HG03175 (cell line): ENCODE measurements around the gene CT55.
A peak's percentile ranks its signal among the peaks of the same experiment; 100 is the strongest.
"Not testable (repeated sequence)": the region's sequence is repeated elsewhere in the genome, so short reads cannot be mapped to it uniquely, and the experiment has no call there.

Source experiments
- ATAC-seq: cut with Tn5 transposase; IDR thresholded peaks from one replicate; pipeline ENCODE4 v1.9.1; 2021; ENCODE audit warnings: mild to moderate bottlenecking, moderate library complexity; ENCODE audit not compliant: unreplicated experiment

Gene CT55

GRCh38 chrX:135170877-135171519 lies at the start of gene CT55:
Gene CT55, minus strand, starts transcription at chrX:135171398. Its CDS starts 227 bp downstream, at chrX:135171171.
- no peak for ATAC-seq

DNA sequence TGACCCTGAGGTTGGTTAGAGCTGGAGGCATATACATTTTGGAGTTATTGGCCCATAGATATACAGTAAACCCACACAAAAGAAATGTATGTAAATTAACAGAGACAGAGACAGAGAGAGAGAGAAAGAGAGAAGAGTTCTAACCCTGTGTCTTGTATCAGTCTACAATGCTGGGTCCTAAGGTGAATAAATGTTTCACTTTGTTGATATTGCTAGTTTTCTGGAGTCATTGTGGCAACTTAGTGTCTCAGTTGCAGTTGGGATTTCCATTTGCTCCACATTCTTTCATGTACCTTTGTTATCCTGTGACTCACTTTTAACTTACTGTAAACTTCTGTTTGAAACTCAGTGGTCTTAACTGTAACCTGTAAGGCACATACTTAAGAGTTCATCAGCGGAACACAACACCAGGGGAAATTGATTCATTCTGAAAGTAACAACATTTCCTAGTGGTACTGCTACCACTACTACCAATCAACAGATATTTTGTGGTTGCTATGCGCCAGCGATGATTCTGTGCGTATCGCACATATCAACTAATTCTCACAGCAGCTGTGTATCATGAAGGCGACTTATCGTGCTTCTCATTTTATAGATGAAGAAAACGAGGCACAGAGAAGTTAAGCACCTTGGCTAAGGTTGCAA lies 42.1 kb upstream of the CT55 start:
- ATAC-seq: peak; percentile 82

- ATAC-seq: not testable (repeated sequence)
Observed at GRCh38 chrX:135206427-135206826, 35.2 kb upstream of the CT55 start.

DNA sequence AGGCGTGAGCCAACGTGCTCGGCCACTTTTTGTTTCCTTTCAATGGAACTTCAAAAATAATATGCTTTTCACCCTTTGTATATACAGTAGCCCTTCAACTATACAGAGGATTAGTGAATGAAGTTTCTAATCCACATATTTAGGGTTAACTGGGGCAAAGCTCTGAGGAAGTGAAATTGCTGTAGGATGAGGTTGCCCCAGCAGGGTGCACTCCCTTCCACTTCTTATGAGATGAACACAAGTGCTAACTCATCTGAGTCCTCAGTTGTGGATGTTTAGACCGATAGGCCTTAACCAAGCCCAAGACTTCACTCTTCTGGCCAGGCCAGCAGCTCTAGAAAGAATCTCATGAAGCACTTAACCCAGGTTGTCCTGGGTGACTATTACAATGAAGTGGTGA lies 29.1 kb upstream of the CT55 start:
- no peak for ATAC-seq

- no peak for ATAC-seq
Observed at GRCh38 chrX:135194684-135195083, 23.5 kb upstream of the CT55 start.

DNA sequence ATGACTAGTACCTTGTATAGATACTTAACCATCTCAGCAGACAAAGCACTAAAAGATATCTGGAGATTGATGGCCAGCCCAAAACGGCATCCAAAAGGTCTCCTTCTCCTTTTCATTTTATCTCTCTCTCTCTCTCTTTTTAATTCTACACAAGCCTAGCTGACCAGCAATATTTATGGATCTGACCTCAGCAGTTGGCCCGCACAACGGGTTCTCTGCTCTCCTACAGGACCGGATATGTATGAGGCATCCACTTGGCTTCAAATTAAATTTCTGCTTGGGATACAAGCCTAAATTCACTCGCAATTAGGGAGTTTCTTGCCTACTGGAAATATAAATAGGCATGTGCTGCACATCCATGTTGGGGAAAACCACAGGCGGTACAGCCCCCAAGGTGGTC lies 22.5 kb upstream of the CT55 start:
- ATAC-seq: no peak

DNA sequence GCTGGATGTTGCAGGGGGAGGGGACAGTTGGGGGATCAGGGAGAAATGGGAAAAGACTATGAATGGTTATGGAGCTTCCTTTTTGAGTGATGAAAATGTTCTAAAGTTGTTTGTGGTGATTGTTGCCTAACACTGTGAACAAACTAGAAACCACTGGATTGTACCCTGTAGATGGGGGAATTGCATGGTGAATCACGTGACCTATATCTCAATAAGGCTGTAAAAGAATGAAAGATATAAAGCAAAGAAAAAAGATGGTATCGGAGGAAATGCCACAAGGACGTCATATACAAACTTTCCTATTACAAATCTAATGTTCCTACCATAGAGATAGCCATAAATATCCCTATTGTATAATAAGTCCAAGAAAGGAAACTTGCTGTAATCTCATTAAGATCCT lies 20.6 kb upstream of the CT55 start:
- ATAC-seq: no peak

DNA sequence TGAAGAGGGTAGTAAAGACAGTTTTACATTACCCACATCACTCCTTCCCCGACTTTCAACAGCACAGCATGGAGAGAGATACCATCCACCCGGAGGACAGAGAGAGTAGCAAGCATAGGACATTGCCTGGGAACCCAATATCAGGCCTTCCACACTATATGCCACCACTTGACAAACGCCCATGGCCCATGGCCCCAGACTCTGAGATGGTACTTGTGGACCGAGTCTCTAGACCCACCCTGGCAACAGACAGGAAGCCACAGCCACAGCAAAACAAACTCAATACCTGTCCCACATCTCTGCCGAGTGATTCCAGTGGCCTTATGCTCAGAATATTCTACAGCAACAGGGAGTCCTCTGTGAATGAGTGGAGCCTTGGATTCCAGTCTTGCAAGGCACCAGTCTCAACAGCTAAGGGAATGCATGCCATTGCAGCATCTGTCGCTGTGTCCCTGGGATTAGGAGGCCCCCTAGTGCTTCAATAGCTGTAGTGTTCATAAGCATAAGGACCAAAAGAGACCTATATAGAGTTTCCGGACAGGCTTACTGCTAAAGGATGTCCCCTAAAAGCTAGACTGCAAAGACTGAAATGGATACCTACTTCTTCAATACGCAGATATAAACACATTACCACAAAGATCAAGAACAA lies 14.7 kb upstream of the CT55 start:
- ATAC-seq: peak; percentile 76

GRCh38 chrX:135178636-135179035 lies 7.4 kb upstream of the CT55 start:
- ATAC-seq: no peak

DNA sequence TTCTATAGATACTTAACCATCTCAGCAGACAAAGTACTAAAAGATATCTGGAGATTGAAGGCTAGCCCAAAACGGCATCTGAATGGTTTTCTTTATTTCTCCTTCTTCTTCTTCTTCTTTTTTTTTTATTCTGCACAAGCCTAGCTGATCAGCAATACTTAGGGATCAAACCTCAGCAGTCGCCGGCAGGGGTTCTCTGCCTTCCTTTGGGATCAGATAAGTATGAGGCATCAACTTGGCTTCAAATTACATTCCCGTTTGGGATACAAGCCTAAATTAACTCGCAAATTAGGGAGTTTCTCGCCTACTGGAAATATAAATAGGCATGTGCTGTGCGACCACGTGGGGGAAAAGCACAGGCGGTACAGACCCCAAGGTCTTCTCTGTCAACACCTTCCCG lies 730 bp downstream of the CT55 start:
- no peak for ATAC-seq

GRCh38 chrX:135169534-135169933 lies 1.7 kb downstream of the CT55 start:
- not testable (repeated sequence) for ATAC-seq

- ATAC-seq: no peak
Observed at GRCh38 chrX:135168486-135168885, 2.7 kb downstream of the CT55 start.

DNA sequence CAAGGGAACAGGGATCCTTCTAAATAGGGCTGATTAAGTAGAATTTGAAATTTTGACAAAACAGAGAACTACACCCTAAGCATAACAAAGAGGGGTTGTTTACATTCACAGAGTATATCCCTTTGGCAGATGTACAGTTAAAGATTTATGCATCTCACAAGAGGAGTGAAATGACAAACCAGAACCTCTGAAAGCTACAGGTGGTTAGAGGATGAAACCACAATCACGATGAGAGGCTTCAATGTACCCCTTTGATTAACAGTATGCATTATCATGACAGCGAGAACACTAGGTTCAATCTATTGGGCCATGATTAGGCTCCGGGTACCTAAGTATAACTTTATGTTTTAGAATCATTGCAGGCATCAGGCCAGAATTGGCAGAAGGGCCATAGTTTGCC lies 16.5 kb downstream of the CT55 start:
- not testable (repeated sequence) for ATAC-seq

DNA sequence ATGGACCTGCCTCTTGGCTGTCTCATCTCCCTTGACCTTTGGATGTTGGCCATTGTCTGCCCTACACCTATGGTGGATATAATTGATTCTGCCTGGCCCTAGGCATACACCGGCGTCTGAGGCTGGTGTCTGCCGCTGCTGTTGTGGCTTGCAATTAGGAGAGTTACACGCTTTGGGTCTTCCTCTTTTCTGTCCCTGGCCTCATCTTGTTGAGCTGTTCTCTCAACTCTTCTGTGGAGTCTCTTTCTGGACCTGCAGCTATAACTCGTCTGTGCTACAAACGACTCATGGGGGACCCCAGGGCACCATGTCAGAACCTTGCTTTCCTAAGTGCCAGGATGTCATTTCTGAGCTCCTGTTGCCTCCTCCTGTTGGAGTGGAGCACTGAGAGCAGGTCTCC lies 45.1 kb downstream of the CT55 start:
- ATAC-seq: not testable (repeated sequence)

DNA sequence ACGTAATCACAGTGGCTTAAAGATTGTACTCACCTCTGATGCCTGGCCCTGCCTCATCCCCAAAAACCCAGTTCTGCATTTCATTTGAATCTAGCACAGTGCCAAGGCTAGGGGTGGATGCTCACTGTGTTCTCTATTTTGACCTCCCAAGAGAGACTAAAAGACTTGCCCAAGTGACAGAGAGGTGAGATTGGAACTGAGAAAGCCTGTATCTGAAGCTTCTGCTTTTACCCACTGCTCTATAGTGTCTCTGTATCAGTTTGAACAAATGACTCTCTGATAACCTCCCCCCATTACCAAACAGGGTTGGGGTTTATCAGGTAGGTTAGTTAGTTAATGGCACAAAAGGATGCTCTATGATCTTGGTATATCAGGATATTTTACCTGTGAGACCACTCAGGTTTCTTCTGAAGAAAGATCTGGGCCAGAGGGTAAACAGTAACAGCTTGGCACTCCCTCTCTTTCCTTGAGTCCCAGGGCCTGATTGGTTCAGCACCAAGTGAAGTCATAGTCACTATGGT lies 51.1 kb downstream of the CT55 start, which contains the start of gene ETDB:
TSS of gene ETDB (minus strand) at position 471 of the 521 bp plus-strand sequence. CDS start 1,265 bp downstream, outside the sequence.
- not testable (repeated sequence) for ATAC-seq

- not testable (repeated sequence) for ATAC-seq
Observed at GRCh38 chrX:135116064-135116463, 55.1 kb downstream of the CT55 start.

GRCh38 chrX:135114392-135114791 lies 56.8 kb downstream of the CT55 start:
- peak; percentile 93 for ATAC-seq

DNA sequence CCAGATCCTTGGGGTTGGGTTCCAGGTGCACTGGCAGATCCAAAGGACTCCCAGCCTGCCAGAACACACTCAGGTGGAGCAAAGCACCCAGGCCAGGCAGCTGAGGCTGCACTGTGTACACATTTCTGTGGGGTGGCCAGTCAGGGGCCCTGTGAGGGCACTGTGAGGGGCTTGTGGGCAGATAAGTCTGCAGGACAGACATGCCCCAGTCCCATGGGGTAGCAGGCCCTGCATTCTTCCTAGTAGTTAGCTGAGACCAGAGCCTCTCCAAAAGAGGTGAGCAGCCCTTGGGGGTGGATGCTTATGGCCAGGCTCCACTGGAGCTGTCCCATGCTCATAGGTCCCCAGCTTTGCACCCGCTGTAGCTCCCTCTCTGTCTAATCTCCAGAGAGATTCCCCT lies 58.5 kb downstream of the CT55 start:
- no peak for ATAC-seq

GRCh38 chrX:135112096-135112729 lies 59.0 kb downstream of the CT55 start:
- ATAC-seq: peak; percentile 44

DNA sequence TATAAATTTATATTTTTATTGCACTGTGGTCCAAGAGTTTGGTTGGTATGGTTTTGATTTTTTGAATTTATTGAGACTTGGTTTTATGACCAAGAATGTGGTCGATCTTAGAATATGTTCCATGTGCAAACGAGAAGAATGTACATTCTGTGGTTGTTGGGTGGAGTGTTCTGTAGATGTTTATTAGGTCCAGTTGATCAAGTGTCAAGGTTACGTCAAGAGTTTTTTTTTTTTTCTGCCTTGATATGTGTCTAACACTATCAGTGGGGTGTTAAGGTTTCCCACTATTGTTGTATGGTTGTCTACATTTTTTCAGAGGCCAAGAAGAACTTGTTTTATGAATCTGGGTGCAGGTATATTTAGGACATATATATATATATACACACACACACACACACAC lies 61.6 kb downstream of the CT55 start:
- ATAC-seq: no peak
